Breast epithelium (tissue), 4 donors: ENCODE measurements around the gene TIMM29. TPM values are rescaled to one million over a fixed set of nuclear protein-coding genes. Genes with fewer than 3 reads are reported as not detected.

ENCODE experiments used
- DNase-seq, 2 donors: peaks; one replicate each; pipeline ENCODE4 v3.0.0-alpha.2; 2019; ENCODE audit warnings: low spot score in 2 of 2
- H3K27ac ChIP-seq, 2 donors: fragments of 200-600 bp; sonication (generic) in 1 of 2; one replicate each; pipeline ENCODE4 v1.5.1; 2016 to 2019; ENCODE audit warnings: mild to moderate bottlenecking in 1 of 2
- H3K27me3 ChIP-seq, 2 donors: fragments of 200-600 bp; sonication (generic) in 1 of 2; one replicate each; pipeline versions ENCODE4 v1.5.1 to v1.6.0; 2017 to 2019; ENCODE audit warnings: control low read depth in 1 of 2, mild to moderate bottlenecking in 1 of 2
- H3K36me3 ChIP-seq: fragments of 200-600 bp; one replicate; pipeline ENCODE4 v1.5.1; 2019
- H3K4me1 ChIP-seq, 2 donors: fragments of 200-600 bp; sonication (generic); one replicate each; pipeline ENCODE4 v1.5.1; 2016 to 2019; ENCODE audit warnings: control low read depth in 1 of 2
- H3K4me3 ChIP-seq, 3 donors: fragments of 200-600 bp; sonication (generic); 1 replicate in 2 of 3; 2 replicates in 1 of 3; pipeline ENCODE4 v1.5.1; 2016 to 2019; ENCODE audit warnings: mild to moderate bottlenecking in 3 of 3, moderate library complexity in 2 of 3
- H3K9me3 ChIP-seq, 2 donors: fragments of 200-600 bp; sonication (generic) in 1 of 2; one replicate each; pipeline ENCODE4 v1.5.1; 2016 to 2019; ENCODE audit warnings: control low read depth in 1 of 2
- POLR2A ChIP-seq: fragments of 450-650 bp; IDR thresholded peaks from one replicate; pipeline ENCODE4 v1.6.1; 2016; ENCODE audit warnings: antibody characterized with exemption, mild to moderate bottlenecking, moderate library complexity
- POLR2AphosphoS5 ChIP-seq, 3 donors: sonication (generic); formaldehyde crosslinking; IDR thresholded peaks; one replicate each; pipeline ENCODE4 v1.6.1; 2017; ENCODE audit warnings: antibody characterized with exemption in 3 of 3
- intact Hi-C: fragments of 100-400 bp; cut with DNase I; formaldehyde crosslinking; loops from one replicate; pipeline ENCODE4 v1.15.1; 2023; ENCODE audit warnings: low total_unique reads
- total RNA-seq, 3 donors: library from RNA; depleted of rRNA; stranded (reverse); fragments of >200 nt; gene quantifications; one replicate each; pipeline ENCODE4 v1.1.0, GENCODE V29; 2016
- TF ChIP-seq, protein P1 (sequence below), 3 donors: fragments of 450-650 bp; IDR thresholded peaks; one replicate each; pipeline ENCODE4 v1.5.1; 2016 to 2017; ENCODE audit warnings: antibody characterized with exemption in 3 of 3, mild to moderate bottlenecking in 3 of 3, moderate library complexity in 3 of 3

Gene TIMM29
- total RNA-seq, 3 donors from 2014 or later: 21.1 to 31.6 (median 21.6) TPM

DNA sequence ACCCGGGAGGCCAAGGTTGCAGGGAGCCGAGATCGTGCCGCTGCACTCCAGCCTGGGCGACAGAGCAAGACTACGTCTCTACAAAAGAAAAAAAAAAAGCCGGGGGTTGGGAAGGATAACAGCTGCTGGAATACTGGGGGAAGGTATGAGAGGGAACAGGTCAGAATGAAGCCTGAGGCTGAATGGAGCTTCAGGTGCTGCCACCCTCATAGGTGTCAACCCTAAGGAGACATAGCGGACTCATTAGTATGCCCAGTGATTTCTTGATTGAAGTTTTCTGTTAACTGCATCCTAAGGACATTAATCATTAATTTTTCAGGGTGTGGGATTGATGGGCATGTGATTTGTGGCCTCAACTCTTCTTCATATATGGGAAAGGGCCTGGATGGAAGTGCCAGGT is 38.2 kb downstream of the TIMM29 start:
- Histone ChIP-seq H3K36me3 (no peaks in the 10 kb centered on the region), H3K4me1 (peaks cover 0 to 11% of the 10 kb centered on the region in 2 donors), H3K27me3 (no peaks in the 10 kb centered on the region), H3K27ac (no peak overlapping the region), H3K9me3 (no peaks in the 10 kb centered on the region), H3K4me3 (no peak overlapping the region)
- intact Hi-C loops: no loop called here
- no peak for DNase-seq
- TF ChIP-seq, protein P1, sequence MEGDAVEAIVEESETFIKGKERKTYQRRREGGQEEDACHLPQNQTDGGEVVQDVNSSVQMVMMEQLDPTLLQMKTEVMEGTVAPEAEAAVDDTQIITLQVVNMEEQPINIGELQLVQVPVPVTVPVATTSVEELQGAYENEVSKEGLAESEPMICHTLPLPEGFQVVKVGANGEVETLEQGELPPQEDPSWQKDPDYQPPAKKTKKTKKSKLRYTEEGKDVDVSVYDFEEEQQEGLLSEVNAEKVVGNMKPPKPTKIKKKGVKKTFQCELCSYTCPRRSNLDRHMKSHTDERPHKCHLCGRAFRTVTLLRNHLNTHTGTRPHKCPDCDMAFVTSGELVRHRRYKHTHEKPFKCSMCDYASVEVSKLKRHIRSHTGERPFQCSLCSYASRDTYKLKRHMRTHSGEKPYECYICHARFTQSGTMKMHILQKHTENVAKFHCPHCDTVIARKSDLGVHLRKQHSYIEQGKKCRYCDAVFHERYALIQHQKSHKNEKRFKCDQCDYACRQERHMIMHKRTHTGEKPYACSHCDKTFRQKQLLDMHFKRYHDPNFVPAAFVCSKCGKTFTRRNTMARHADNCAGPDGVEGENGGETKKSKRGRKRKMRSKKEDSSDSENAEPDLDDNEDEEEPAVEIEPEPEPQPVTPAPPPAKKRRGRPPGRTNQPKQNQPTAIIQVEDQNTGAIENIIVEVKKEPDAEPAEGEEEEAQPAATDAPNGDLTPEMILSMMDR (IDR thresholded peaks at IDR 0.05): no peak
- no peak for TF ChIP-seq POLR2AphosphoS5 (IDR thresholded peaks at IDR 0.05)
- TF ChIP-seq POLR2A: no peak

DNA sequence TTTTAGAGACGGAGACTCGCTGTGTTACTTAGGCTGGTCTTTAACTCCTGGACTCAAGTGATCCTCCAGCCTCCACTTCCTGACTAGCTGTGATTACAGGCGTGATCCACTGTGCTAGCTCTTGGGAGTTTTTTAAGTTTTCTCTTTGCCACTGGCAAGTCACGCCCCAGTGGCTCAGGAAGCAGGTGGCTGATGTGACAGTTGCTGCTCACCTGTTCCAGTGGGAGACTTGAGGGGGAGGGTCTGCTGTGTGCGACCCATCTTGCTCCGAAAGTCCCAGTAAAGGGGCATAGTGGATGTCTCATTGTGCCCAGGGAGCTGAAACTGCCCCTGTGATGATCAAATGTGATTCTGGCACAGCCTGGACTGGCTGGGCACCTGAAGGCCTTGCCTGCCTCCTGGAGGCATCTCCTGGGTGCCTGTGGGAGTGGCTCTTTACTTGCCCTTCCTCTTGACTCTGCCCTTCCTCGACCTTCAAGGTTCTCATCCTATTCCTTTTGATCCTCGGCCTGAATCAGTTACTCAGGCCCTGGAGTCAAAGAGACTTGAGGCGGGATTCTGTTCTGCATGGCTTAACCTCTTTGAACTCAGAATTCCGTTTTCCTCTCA is 40.0 kb downstream of the TIMM29 start:
- no peak for DNase-seq
- Histone ChIP-seq H3K36me3 (no peaks in the 10 kb centered on the region), H3K4me1 (peaks cover 0 to 4% of the 10 kb centered on the region in 2 donors), H3K27me3 (no peaks in the 10 kb centered on the region), H3K9me3 (no peaks in the 10 kb centered on the region), H3K27ac (peak overlapping the region; percentile 39 to 50), H3K4me3 (no peak overlapping the region)
- intact Hi-C loops: no loop called here
- no peak for TF ChIP-seq POLR2A
- TF ChIP-seq, protein P1 (IDR thresholded peaks at IDR 0.05): no peak
- no peak for TF ChIP-seq POLR2AphosphoS5 (IDR thresholded peaks at IDR 0.05)

GRCh38 chr19:10971107-10971726 is 42.6 kb downstream of the TIMM29 start:
- no peaks in the 10 kb centered on the region for H3K27me3 ChIP-seq
- H3K4me1 ChIP-seq: peaks cover 4 to 6% of the 10 kb centered on the region in 2 donors
- DNase-seq: no peak
- intact Hi-C loops: no loop called here
- no peaks in the 10 kb centered on the region for H3K9me3 ChIP-seq
- no peak overlapping the region for H3K4me3 ChIP-seq
- no peaks in the 10 kb centered on the region for H3K36me3 ChIP-seq
- H3K27ac ChIP-seq: peak overlapping the region in 1 of 2 donors; percentile 32
- TF ChIP-seq POLR2AphosphoS5 (IDR thresholded peaks at IDR 0.05) (no peak), POLR2A (no peak)
- TF ChIP-seq, protein P1 (IDR thresholded peaks at IDR 0.05): no peak

DNA sequence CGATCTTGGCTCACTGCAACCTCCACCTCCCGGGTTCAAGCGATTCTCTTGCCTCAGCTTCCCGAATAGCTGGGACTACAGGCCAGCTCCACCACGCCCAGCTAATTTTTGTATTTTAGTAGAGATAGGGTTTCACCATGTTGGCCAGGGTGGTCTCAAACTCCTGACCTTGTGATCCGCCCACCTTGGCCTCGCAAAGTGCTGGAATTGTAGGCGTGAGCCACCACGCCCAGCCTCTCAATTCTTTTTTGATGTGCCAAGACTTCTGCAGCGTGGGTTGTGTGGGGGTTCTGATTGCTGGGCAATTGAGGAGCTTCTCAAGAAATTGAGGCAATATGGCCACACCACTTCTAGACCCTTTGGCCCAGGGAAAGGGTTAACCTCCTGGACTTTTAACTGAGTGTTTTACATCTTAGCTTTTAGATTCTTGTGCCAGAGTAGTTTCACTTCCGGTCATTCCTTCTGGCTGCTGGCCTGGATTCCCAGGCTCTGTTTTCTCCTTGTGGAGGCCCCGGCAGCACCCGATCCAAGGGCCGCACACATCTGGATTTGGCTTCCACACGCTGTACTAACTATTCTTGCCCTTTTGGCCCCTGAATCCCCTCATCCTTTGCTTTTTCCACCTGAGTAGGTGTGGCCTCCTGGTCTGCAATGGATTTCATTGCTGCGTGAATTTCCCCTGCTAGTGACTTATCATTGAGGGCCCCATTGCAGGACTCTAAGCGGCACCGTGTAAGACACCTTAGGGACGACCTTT is 46.9 kb downstream of the TIMM29 start:
- TF ChIP-seq POLR2AphosphoS5 (IDR thresholded peaks at IDR 0.05) (no peak), POLR2A (no peak)
- TF ChIP-seq, protein P1 (IDR thresholded peaks at IDR 0.05): no peak
- intact Hi-C loops: no loop called here
- Histone ChIP-seq H3K36me3 (no peaks in the 10 kb centered on the region), H3K4me3 (peak overlapping the region in 1 of 3 donors; percentile 49), H3K9me3 (no peaks in the 10 kb centered on the region), H3K4me1 (peaks cover 5 to 6% of the 10 kb centered on the region in 2 donors), H3K27me3 (no peaks in the 10 kb centered on the region), H3K27ac (peak overlapping the region; percentile 2 to 85)
- no peak for DNase-seq
